Esophagus muscularis mucosa (tissue), 4 donors: Measurements from ENCODE around the gene ST3GAL6.

ENCODE experiments used
- EP300 ChIP-seq: sonication (generic); formaldehyde crosslinking; IDR thresholded peaks from one replicate; pipeline ENCODE4 v1.6.1; 2017; ENCODE audit warnings: antibody characterized with exemption
- POLR2A ChIP-seq: fragments of 450-650 bp; IDR thresholded peaks from one replicate; pipeline ENCODE4 v1.6.1; 2017; ENCODE audit warnings: antibody characterized with exemption, moderate library complexity, mild to moderate bottlenecking, low read depth
- TF ChIP-seq, protein P1 (sequence below), 3 experiments: fragments of 200-600 bp in 2 of 3; fragments of 450-650 bp in 1 of 3; sonication (generic) in 2 of 3; IDR thresholded peaks; one replicate each; pipeline ENCODE4 v1.5.1; 2017 to 2019; ENCODE audit warnings: antibody characterized with exemption in 3 of 3, mild to moderate bottlenecking in 2 of 3, moderate library complexity in 1 of 3

DNA sequence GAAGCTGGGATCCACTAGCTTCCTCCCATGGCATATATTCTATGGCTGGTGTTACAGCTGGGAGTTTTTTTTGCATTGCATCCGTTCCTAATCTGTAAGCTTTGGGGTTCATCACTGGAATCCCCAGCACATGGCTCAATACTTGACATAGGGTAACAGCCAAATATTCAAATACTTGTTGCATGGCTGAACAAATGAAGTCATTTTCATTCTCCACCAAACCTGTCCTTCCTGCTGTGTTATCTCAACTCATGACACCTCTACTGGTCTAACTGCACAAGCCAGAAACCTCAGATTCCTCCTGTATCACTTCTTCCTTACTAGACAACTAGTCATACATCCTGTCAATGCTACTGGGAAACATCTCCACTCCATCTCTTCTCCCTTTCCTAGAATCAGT lies 43.4 kb downstream of the ST3GAL6 start:
- TF ChIP-seq, protein P1, sequence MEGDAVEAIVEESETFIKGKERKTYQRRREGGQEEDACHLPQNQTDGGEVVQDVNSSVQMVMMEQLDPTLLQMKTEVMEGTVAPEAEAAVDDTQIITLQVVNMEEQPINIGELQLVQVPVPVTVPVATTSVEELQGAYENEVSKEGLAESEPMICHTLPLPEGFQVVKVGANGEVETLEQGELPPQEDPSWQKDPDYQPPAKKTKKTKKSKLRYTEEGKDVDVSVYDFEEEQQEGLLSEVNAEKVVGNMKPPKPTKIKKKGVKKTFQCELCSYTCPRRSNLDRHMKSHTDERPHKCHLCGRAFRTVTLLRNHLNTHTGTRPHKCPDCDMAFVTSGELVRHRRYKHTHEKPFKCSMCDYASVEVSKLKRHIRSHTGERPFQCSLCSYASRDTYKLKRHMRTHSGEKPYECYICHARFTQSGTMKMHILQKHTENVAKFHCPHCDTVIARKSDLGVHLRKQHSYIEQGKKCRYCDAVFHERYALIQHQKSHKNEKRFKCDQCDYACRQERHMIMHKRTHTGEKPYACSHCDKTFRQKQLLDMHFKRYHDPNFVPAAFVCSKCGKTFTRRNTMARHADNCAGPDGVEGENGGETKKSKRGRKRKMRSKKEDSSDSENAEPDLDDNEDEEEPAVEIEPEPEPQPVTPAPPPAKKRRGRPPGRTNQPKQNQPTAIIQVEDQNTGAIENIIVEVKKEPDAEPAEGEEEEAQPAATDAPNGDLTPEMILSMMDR (IDR thresholded peaks at IDR 0.05), result no peak
- TF ChIP-seq EP300 (no peak), POLR2A (no peak)
